Stomach smooth muscle (tissue), 2 donors: Measurements from ENCODE around the gene MOSPD3.

Source experiments
- H3K27ac ChIP-seq: one replicate; pipeline ENCODE4 v1.7.0; 2013; ENCODE audit warnings: mild to moderate bottlenecking, low read length, inconsistent platforms
- H3K27me3 ChIP-seq, 2 donors: one replicate each; pipeline ENCODE4 v1.7.0; 2013; ENCODE audit warnings: low read length in 2 of 2; ENCODE audit not compliant: insufficient read depth in 2 of 2, control insufficient read depth in 1 of 2
- H3K36me3 ChIP-seq, 2 donors: one replicate each; pipeline ENCODE4 v1.7.0; 2013; ENCODE audit warnings: low read length in 2 of 2; ENCODE audit not compliant: control insufficient read depth in 2 of 2, insufficient read depth in 2 of 2
- H3K4me1 ChIP-seq: one replicate; pipeline ENCODE4 v1.7.0; 2013; ENCODE audit warnings: low read length; ENCODE audit not compliant: control insufficient read depth, insufficient read depth
- H3K4me3 ChIP-seq, 2 donors: one replicate each; pipeline ENCODE4 v1.7.0; 2013; ENCODE audit warnings: low read length in 2 of 2
- H3K9ac ChIP-seq, 2 donors: one replicate each; pipeline ENCODE4 v1.7.0; 2013; ENCODE audit warnings: low read length in 2 of 2, mild to moderate bottlenecking in 1 of 2
- H3K9me3 ChIP-seq, 2 donors: one replicate each; pipeline ENCODE4 v1.7.0; 2013; ENCODE audit warnings: low read length in 2 of 2; ENCODE audit not compliant: control insufficient read depth in 2 of 2
- donor health status: healthy.
- donor health status: Pancreatic carcinoma.

Gene MOSPD3

DNA sequence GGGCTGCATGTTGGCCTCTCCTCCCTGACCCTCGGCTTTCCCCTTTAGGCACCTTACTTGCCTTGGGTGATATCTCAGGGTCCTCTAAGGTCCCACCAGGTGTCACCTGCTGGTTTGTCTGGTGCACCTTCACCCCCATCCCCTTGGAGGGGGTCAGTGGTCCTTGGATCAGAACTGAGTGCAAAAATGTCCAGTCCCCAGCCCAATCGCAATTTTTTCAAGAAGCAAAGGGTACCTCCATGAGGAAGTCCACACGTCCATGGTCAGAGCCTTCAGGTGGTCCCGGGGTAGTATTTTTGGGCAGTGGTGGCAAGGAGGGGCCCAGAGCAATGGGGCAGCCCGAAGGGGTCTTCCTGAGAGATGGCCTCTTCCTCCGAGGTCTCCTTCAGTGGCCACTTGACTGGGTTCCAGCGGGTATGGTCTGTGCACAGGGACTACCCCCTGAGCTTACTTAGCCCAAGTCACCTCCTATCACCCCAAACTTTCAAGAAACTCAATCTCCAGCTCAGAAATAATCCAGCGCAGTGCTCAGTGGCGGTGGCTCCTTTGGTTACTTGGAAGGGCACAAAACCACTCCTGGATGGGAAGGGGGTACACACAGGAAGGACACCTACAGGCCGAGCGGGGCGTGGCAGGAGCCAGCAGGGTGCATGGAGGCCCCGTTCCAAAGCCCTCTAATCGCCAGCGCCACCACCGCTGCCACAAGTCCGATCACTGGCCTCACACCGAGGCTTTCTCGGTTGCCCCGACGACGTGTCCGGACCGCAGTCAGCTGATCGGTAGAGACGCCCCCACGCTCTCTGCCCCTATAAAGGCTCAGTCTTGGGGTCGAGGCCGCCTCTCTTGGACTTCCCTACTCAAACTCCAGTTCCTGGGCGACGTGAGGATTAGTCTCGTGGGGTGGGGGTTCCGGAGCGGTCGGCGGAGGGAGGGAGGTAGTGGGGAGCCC lies 43.2 kb upstream of the MOSPD3 start:
- Histone ChIP-seq H3K27ac (no peak overlapping the region), H3K9ac (no peak overlapping the region), H3K4me1 (peaks cover 11% of the 10 kb centered on the region), H3K36me3 (no peaks in the 10 kb centered on the region), H3K4me3 (peak overlapping the region in 1 of 2 donors; percentile 63), H3K9me3 (no peaks in the 10 kb centered on the region), H3K27me3 (no peaks in the 10 kb centered on the region)

DNA sequence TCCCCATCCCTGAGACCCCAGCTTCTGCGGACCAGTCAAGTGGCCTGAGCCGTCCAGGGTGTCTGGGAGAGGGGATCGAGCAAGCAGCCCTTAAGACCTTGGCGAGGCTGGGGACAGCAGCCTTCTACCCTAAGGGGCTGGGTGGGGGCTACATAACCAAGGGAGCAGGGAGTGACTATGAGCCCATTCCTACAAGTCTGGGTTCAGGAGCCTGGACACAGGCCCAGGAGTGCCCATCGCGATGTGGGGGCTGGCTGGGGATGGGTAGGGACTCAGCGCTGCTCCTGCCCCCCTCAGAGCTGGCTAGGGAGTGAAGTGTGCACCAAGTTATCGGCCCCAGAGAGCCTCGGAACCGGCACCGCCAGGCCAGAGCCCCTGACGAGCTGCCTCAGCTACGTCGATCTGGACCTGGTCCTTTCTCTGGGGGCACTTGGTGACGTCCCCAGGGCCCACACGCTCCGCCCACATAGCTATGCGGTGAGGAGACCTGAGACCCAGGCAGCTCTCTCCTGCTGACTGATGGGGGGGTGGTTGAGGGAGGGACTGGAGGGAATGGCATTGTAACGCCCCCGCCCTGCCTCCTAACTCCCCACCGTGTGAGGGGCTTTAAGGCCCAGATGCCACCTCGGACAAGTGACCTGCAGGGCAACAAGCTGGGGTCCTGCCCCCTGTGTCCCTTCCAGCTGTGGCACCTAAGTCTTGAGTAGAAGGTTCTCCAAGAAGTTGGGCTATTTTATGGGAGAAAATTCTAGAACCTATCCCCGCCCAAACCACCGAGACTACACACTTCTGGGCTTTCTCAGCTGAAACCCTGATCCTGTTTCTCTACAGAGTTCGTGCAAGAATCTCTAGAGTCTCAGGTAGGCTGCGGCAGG lies 41.1 kb upstream of the MOSPD3 start:
- H3K27me3 ChIP-seq: no peaks in the 10 kb centered on the region
- H3K9ac ChIP-seq: no peak overlapping the region

DNA sequence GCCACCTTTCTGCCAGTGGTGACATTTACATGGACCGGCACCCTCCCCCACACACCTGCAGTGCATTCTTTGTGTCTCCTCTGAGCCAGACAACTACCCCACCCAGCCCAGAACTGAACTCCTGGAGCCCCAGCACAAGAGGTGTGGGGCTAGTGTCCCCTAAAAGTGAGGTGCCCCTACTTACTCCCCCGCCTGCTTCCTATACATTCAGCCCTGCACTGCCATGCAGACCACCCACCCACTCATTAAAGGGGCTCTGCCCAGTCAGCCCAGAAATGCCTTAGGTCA lies 40.6 kb upstream of the MOSPD3 start:
- Histone ChIP-seq H3K9me3 (no peaks in the 10 kb centered on the region), H3K36me3 (peaks cover 9 to 11% of the 10 kb centered on the region in 2 donors), H3K4me3 (no peak overlapping the region), H3K9ac (no peak overlapping the region), H3K4me1 (peaks cover 11% of the 10 kb centered on the region), H3K27ac (no peak overlapping the region), H3K27me3 (no peaks in the 10 kb centered on the region)

More for the DNA sequence above, 41.1 kb upstream of the MOSPD3 start:
- Histone ChIP-seq H3K27ac (no peak overlapping the region), H3K4me3 (no peak overlapping the region), H3K36me3 (peaks cover 5 to 7% of the 10 kb centered on the region in 2 donors), H3K4me1 (peaks cover 11% of the 10 kb centered on the region), H3K9me3 (no peaks in the 10 kb centered on the region)

DNA sequence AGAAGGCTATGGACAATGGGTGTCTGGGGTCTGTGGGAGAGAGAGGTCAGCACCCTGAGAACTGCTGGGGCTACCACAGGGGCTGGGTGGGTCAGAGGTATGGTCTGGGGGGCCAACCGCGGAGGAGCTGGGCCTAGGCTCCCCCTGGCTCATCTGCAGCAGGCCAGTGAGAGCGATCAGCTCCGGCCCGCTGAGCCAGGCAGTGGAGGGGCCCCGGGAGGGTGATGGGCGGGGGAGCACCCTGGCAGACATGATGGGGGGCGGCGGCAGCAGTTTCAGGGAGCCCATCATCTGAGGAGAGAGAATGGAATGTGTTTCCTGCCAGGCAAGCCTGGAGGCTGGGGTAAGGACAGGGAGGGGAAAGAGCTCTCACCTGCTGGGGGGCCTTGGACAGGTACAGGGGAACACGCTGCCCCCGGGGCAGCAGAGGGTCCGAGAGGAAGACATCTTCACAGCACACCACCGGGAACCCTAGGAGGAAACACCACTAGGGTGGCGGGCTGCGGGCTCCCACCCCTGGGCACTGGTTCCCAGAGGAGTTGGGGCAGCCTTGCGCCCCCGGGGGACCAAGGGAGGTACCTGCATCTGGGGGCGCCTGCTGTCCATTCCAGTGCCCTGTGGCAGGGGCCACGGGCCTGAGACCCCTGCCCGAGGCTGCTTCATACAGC lies 39.9 kb upstream of the MOSPD3 start:
- Histone ChIP-seq H3K36me3 (peaks cover 12 to 13% of the 10 kb centered on the region in 2 donors), H3K27ac (no peak overlapping the region), H3K4me1 (peaks cover 11% of the 10 kb centered on the region), H3K4me3 (no peak overlapping the region), H3K9me3 (no peaks in the 10 kb centered on the region), H3K9ac (no peak overlapping the region), H3K27me3 (no peaks in the 10 kb centered on the region)

DNA sequence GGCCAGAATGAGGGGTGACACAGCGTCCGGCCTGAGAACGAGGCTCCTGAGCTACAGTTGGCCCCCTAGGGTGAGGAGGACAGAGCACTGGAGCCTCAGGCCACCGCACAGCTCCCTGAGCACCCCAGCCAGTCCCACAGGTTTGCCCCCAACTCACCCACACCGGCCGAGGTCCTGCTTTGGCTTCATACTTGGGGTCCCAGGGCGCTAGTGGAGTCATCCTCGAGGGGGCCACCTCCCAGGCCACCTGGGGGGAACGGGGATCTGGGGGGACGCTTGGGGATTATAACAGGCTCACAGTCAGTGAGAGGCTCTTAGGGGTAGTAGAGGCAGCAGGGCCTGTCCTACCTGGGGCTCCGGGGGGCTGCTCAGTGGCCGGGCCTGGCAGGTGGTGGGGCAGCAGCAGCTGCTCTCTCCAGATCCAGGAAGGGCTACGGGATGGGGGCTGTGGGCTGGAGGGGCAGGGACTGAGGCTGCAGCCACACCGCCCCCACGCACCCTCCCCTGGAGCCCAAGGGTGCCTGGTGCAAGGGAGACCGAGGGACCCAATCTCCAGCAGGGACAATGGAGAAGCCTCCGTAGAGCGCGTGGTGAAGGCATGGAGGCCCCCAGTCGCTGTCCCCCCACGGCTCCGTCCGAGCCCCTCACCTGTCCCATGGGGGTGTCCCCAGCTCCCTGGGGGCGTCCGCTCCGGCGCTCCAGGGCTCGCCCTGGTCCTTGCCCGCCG lies 39.2 kb upstream of the MOSPD3 start:
- no peak overlapping the region for H3K4me3 ChIP-seq
- no peak overlapping the region for H3K27ac ChIP-seq
- H3K9me3 ChIP-seq: no peaks in the 10 kb centered on the region
- H3K36me3 ChIP-seq: peaks cover 12 to 19% of the 10 kb centered on the region in 2 donors
- H3K27me3 ChIP-seq: no peaks in the 10 kb centered on the region
- peaks cover 11% of the 10 kb centered on the region for H3K4me1 ChIP-seq
- H3K9ac ChIP-seq: no peak overlapping the region

DNA sequence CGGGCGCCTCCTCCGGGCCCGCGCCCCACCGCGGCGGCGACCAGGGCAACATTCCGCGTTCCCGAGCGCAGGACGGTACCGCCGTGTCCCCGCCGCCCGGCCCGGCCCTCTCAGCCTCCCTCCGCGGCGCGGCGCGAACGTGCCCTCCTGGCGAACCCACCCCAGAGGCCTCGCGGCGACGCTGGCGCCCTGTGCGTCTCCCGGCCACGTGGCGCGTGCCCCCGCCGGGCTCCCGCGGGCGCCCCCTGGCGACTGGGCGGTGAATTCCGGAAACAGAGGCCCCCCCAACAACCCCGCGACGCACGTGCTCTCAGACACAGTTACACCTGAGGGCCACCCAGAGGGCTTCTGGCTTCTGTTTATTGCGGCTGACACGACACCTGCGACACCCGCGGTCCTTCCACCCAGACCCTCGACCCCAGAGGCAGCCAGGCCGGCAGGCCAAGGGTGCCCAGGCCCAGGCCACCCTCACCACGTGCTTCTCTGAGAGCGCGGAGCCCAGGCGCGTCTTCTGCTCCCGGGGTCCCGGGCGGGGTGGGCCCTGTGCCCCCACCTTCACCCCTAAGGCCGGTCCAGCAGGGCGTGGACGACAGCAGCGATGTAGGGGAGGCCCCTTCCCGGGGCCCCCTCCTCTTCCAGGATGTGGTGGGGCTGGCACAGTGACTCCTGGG lies 38.5 kb upstream of the MOSPD3 start, which contains the start of gene SAP25:
TSS of gene SAP25 (minus strand) at position 210 of the 671 bp plus-strand sequence. CDS start at position 52, 158 bp downstream.
- H3K27ac ChIP-seq: no peak within 1 kb of the TSS
- H3K27me3 ChIP-seq: no peaks in the 10 kb centered on the region
- no peaks in the 10 kb centered on the region for H3K9me3 ChIP-seq
- H3K4me1 ChIP-seq: peaks cover 11% of the 10 kb centered on the region
- H3K9ac ChIP-seq: no peak within 1 kb of the TSS
- H3K4me3 ChIP-seq: no peak within 1 kb of the TSS
- H3K36me3 ChIP-seq: peaks cover 12 to 26% of the 10 kb centered on the region in 2 donors

DNA sequence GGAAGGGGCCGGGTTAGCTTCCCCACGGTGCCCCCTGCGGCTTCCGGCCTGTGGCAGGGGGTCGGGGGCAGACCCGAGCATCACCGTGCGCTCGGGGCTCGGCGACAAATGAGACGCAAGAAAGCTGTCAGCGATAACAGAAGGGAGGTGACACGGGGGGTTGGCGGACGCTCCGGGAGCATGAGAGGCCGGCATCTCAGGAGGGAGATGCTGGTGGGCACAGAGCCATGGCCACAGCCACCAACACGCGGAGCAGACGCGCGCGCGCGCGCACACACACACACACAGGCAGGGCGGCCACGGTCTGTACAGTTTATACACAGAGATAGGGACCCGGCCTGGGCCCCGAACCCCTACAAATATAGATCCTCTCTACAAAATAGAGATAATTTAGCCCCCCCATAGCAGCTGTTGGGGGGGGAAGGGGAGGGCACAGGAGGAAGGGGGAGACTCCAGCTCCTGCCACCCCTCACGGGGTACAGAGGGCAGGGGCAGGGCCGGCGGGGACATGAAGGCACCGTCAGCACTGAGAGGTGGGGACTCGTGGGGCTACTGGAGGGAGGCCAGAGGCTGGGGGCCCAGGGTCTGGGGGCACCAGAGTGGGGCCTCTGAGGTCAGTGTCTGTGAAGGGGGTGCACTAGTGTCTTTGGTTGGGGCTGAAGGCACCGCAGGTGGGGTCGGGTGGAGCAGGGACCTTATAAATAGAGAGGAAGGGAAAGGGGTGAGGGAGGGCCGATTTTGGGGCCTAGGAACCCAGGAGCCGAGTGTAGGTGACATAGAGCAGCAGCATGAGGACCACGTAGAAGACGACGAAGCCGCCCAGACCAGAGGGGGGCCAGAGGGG lies 37.8 kb upstream of the MOSPD3 start:
- Histone ChIP-seq H3K27me3 (no peaks in the 10 kb centered on the region), H3K4me3 (no peak overlapping the region), H3K36me3 (peaks cover 12 to 31% of the 10 kb centered on the region in 2 donors), H3K9ac (no peak overlapping the region), H3K9me3 (no peaks in the 10 kb centered on the region), H3K27ac (no peak overlapping the region), H3K4me1 (peaks cover 8% of the 10 kb centered on the region)

DNA sequence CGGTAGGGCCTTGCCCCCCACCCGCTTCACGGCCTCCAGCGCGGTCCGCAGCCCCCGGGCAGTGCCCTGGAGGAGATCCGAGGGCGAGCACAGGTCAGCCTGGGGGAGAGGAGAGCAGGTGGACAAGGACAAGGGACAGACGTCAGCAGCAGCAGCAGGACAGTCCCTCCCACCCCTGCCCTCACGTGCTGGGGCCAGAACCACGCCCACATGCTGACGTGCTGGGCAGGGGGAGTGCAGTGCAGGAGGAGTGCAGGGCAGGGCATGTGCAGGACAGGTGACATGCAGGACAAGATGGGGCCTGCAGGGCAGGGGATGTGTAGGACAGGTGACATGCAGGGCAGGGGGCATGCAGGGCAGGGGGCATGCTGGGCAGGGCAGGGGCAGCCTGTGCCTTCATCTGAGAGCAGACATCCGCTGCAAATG lies 37.1 kb upstream of the MOSPD3 start:
- H3K36me3 ChIP-seq: peaks cover 18 to 38% of the 10 kb centered on the region in 2 donors
- no peaks in the 10 kb centered on the region for H3K9me3 ChIP-seq
- H3K4me3 ChIP-seq: no peak overlapping the region
- H3K9ac ChIP-seq: no peak overlapping the region
- H3K27me3 ChIP-seq: no peaks in the 10 kb centered on the region
- peaks cover 2% of the 10 kb centered on the region for H3K4me1 ChIP-seq
- no peak overlapping the region for H3K27ac ChIP-seq

DNA sequence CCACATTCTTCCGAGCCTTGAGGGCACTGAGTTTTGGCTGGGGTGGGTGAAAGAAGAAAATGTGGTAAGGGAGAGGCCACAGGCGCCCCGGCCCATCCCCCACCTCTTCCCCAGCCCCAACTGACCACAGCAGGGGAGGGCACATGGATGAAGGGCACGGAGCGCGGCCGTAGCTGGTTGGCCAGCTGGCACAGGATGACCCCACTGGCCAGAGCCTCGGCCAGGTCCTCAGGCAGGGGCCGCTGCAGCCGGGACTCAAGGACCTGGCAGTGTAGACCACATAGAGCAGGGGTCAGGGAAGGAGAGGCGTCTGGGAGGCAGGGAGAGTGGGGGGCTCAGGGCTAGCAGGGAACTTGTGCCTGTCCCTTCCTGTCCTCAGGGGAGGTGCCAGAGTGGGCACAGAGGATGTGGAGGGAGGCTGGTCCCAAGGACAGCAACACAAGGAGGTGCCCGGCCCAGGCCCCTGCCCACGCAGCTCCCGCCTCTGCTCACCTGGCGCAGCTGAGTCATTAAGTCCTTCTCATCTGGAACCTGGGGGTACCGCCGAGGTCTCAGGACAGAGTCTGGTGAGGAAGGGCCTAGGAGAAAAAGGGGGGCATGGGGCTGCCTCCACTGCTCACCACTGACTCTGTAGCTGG lies 36.5 kb upstream of the MOSPD3 start:
- Histone ChIP-seq H3K36me3 (peaks cover 24 to 44% of the 10 kb centered on the region in 2 donors), H3K4me1 (no peaks in the 10 kb centered on the region), H3K27me3 (no peaks in the 10 kb centered on the region), H3K9me3 (no peaks in the 10 kb centered on the region), H3K4me3 (no peak overlapping the region), H3K9ac (no peak overlapping the region), H3K27ac (no peak overlapping the region)
